Mammary epithelial cell (primary cell): ENCODE data around the gene TRIO.

Experiments
- CTCF ChIP-seq, 2 donors: IDR thresholded peaks in 1 of 2; conservative IDR thresholded peaks in 1 of 2; 2 replicates each; pipeline ENCODE4 v1.5.1; 2011 to 2012; ENCODE audit warnings: inconsistent platforms in 2 of 2, low read length in 2 of 2, mild to moderate bottlenecking in 2 of 2, control low read depth in 1 of 2, low read depth in 1 of 2; ENCODE audit not compliant: insufficient read depth in 1 of 2; ENCODE audit errors: extremely low read depth in 1 of 2
- EZH2 ChIP-seq: IDR thresholded peaks from 2 replicates; pipeline ENCODE4 v1.6.1; 2012; ENCODE audit warnings: low read length, inconsistent platforms, borderline replicate concordance

- TF ChIP-seq CTCF (conservative IDR thresholded peaks at IDR 0.05 in 1 of 2, IDR thresholded peaks at IDR 0.05 in 1 of 2; ENCODE audit: extremely low read depth in 1 of 2, insufficient read depth in 1 of 2, low read depth in 1 of 2, low read length in 2 of 2) (no peak), EZH2 (no peak)
Measured at GRCh38 chr5:14397717-14398116, 254.6 kb downstream of the TRIO start.
